T-helper 1 cell treated with Interleukin-12 subunit alpha and Interleukin-12 subunit beta and Interleukin-4 antibody, amounts not matched to agents 30 μg/mL and 1 μg/mL, for 36 hours (primary cell): ENCODE data around the gene CELF2.

Experiments used
- H3K27ac Mint-ChIP-seq: one replicate; pipeline ENCODE4 v1.8.0; 2021; ENCODE audit warnings: mild to moderate bottlenecking, mixed read lengths
- H3K27me3 Mint-ChIP-seq: one replicate; pipeline ENCODE4 v1.8.0; 2021; ENCODE audit warnings: low read depth, mixed read lengths
- H3K36me3 Mint-ChIP-seq: one replicate; pipeline ENCODE4 v1.8.0; 2021; ENCODE audit warnings: low read depth, mixed read lengths
- H3K4me1 Mint-ChIP-seq: one replicate; pipeline ENCODE4 v1.8.0; 2021; ENCODE audit warnings: low read depth, mixed read lengths
- H3K4me3 Mint-ChIP-seq: one replicate; pipeline ENCODE4 v1.8.0; 2021; ENCODE audit warnings: mild to moderate bottlenecking, moderate library complexity, mixed read lengths
- H3K9me3 Mint-ChIP-seq: one replicate; pipeline ENCODE4 v1.8.0; 2021; ENCODE audit warnings: mixed read lengths

CELF2 gene

DNA sequence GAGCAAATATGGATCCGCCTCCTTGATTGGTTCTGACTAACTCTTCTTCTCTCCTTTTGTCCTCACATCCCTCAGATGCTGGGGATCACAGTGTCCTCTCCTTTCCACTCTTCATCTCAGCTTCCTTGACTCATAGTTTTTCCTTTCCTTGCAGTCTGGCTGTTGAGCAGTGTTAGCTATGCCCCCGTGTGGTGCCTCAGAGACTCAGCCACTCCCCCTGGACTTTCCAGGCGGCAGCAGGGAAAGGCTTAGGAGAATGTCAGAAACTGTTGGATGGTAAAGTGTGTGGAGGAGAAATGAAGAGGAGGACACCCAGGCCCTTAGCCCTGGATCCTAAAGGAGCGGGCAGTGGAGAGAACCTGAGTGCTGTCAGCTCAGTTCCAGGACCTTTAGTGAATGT is 267.5 kb downstream of the CELF2 start:
- Mint-ChIP-seq H3K9me3 (no peaks in the 10 kb centered on the region), H3K27me3 (no peaks in the 10 kb centered on the region), H3K36me3 (peaks cover 45% of the 10 kb centered on the region), H3K27ac (no peak overlapping the region), H3K4me3 (no peak overlapping the region), H3K4me1 (peaks cover 11% of the 10 kb centered on the region)

- H3K27ac Mint-ChIP-seq = no peak overlapping the region
- H3K36me3 Mint-ChIP-seq = peaks cover 37% of the 10 kb centered on the region
- H3K9me3 Mint-ChIP-seq = no peaks in the 10 kb centered on the region
- H3K4me1 Mint-ChIP-seq = peaks cover 14% of the 10 kb centered on the region
- H3K4me3 Mint-ChIP-seq = no peak overlapping the region
- no peaks in the 10 kb centered on the region for H3K27me3 Mint-ChIP-seq
Observed at GRCh38 chr10:11286261-11286852, 268.7 kb downstream of the CELF2 start.

DNA sequence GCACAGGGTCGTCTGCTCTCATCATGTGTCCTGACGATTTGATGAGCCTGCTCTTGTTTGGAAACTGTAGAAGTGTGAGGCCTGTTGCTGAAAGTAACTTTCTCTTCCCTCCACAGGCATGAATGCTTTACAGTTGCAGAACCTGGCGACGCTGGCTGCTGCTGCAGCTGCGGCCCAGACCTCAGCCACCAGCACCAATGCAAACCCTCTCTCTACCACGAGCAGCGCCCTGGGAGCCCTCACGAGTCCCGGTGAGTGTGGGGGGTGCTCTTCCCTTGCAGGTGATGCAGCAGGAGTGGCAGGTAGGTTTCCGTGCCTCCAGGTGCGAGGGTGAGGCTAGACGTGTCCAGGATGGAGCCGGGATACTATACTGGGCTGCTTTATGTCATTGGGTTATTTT is 270.6 kb downstream of the CELF2 start:
- no peak overlapping the region for H3K27ac Mint-ChIP-seq
- no peaks in the 10 kb centered on the region for H3K9me3 Mint-ChIP-seq
- no peaks in the 10 kb centered on the region for H3K27me3 Mint-ChIP-seq
- H3K4me1 Mint-ChIP-seq = peaks cover 21% of the 10 kb centered on the region
- peaks cover 47% of the 10 kb centered on the region for H3K36me3 Mint-ChIP-seq
- no peak overlapping the region for H3K4me3 Mint-ChIP-seq

DNA sequence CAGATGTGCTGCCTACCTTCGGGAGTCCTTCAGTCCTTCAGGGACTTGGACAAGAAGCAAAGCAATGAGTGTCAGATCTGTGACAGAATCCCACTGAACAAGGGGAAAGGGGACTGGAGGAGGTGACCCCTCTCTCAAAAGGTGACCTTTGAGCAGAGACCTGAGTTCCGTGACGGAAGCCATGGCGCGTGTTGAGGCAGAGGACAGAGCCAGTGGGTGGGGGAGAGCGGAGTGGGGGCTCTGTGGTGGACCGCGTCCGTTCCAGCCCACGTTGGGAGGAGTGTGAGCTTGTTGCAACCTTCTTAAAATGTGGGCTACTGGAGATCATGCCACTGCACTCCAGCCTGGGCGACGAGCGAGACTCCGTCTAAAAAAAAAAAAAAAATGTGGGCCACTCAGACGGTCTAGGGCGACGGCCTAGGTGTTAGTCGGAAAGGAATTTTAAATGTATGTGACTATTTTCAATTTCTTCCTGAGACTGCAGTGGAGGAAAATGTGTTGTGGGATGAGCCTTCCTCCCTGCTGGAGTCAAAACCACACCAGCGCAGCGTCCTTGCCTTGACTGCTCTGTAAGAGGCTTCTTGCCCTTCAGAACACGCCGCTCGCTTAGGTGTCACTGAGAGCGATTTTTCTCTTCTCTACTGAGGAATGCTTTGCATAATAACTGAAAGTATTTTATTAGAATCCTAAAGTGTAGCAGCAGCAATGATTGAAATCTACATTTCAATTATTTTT is 272.7 kb downstream of the CELF2 start:
- Mint-ChIP-seq H3K36me3 (peaks cover 63% of the 10 kb centered on the region), H3K27me3 (no peaks in the 10 kb centered on the region), H3K27ac (no peak overlapping the region), H3K9me3 (no peaks in the 10 kb centered on the region), H3K4me3 (no peak overlapping the region), H3K4me1 (peaks cover 21% of the 10 kb centered on the region)

DNA sequence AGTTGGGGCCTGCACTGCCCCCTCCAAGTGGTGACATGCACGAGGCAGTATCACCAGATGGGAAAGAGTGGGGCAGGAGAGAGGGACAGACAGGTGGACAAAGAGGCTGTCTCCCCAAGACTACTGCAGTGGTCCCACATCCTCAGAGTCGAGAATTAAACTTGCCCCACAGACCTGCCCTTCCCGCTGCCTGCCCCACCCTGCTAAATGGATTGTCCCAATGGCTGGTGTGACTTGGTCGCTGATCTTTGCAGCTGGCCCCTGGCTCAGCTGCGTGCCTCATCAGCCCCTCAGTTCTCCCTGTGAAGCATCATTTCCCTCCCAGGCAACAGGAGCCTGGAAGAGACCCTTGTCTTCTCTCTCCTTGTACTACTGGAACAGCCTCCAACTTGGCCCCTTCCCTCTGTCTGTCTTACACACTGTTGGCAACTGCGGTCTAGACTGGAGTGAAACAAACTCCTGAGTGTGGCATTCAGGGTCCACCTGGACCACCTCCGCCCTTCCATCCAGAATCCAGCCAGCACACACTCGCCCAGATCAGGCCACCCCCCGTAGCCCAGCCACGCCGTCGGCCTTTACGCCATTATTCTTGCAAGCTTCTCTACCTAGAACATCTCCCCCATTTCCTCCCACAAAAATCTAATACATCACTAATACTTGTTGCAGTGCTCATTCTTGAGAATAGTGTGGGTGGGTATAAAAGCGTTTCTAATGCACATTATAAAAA is 275.1 kb downstream of the CELF2 start:
- Mint-ChIP-seq H3K27me3 (no peaks in the 10 kb centered on the region), H3K36me3 (peaks cover 71% of the 10 kb centered on the region), H3K4me1 (peaks cover 22% of the 10 kb centered on the region), H3K9me3 (no peaks in the 10 kb centered on the region), H3K27ac (no peak overlapping the region), H3K4me3 (no peak overlapping the region)

DNA sequence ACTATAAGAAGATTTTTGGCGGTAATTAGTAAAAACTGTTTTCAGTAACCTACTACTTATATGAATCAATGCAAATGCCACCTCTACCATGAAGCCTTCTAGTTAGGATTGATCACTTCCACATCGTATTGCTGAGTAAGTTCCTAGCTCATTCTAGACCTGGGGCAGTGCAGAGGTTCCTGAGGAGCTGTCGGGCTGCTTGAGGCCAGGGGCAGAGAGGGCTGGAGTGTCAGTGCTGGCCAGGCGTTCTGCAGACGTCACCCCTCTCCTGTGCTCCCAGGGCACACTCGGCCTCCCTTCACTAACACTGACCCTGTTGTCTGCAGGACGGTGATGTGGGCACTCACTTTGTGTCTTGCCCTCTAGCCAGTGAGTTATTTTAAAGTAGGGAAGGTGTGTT is 275.7 kb downstream of the CELF2 start:
- no peaks in the 10 kb centered on the region for H3K27me3 Mint-ChIP-seq
- no peak overlapping the region for H3K4me3 Mint-ChIP-seq
- peaks cover 76% of the 10 kb centered on the region for H3K36me3 Mint-ChIP-seq
- H3K4me1 Mint-ChIP-seq = peaks cover 20% of the 10 kb centered on the region
- no peak overlapping the region for H3K27ac Mint-ChIP-seq
- H3K9me3 Mint-ChIP-seq = no peaks in the 10 kb centered on the region

DNA sequence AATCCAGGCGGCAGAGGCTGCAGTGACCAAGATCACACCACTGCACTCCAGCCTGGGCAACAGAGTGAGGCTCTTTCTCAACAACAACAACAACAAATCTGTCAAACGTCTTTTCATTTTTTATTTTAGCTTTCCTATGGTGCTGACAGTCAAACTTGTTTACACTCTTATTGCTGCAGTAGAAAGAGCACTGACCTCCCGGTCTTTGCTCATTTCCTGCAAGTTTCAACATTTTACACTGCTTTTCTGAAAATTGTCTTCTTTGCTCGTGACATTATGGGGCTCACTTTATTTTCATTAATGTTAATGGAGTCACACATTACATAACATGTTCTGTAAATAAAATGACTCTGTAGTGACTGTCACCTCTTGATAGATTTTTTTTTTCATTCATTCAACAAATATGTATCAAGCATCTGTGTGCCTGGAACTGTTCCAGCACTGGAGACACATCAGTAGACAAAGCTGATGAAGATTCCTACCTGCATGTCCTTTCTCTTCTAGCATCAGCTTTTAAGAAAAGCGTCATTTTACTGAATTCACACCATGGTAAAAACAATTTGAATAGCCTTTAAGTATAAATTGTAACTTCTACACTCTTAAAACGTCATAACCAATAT is 277.3 kb downstream of the CELF2 start:
- Mint-ChIP-seq H3K9me3 (no peaks in the 10 kb centered on the region), H3K27me3 (no peaks in the 10 kb centered on the region), H3K4me1 (peaks cover 18% of the 10 kb centered on the region), H3K27ac (no peak overlapping the region), H3K4me3 (no peak overlapping the region), H3K36me3 (peaks cover 73% of the 10 kb centered on the region)

DNA sequence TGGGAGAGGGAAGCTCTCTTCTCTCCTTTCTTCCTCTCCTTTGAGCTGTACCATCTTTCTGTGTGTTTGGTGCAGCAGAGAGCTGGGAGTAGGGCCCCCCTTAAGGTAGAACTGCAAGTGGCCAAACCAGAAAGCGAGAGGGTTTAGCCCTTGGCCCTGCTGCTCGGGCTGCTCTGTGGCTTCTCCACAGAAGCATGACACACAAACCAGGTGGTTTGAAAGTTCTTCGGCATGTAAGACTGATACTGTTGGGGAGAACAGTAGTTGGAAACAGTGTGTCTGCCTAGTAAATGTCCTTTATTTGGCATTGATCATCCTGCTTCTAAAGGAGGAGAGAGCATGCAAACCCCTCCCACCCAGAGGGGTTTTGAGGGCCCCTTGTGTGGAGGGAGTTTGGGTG is 277.8 kb downstream of the CELF2 start:
- Mint-ChIP-seq H3K9me3 (no peaks in the 10 kb centered on the region), H3K27ac (no peak overlapping the region), H3K4me3 (no peak overlapping the region), H3K4me1 (peaks cover 15% of the 10 kb centered on the region), H3K27me3 (no peaks in the 10 kb centered on the region), H3K36me3 (peaks cover 74% of the 10 kb centered on the region)

GRCh38 chr10:11297136-11297535 is 279.5 kb downstream of the CELF2 start:
- no peak overlapping the region for H3K4me3 Mint-ChIP-seq
- H3K27ac Mint-ChIP-seq = peak overlapping the region; percentile 41
- peaks cover 13% of the 10 kb centered on the region for H3K4me1 Mint-ChIP-seq
- H3K36me3 Mint-ChIP-seq = peaks cover 75% of the 10 kb centered on the region
- no peaks in the 10 kb centered on the region for H3K27me3 Mint-ChIP-seq
- H3K9me3 Mint-ChIP-seq = no peaks in the 10 kb centered on the region

GRCh38 chr10:11298116-11298515 is 280.4 kb downstream of the CELF2 start:
- Mint-ChIP-seq H3K27ac (no peak overlapping the region), H3K4me1 (peaks cover 9% of the 10 kb centered on the region), H3K36me3 (peaks cover 79% of the 10 kb centered on the region)

DNA sequence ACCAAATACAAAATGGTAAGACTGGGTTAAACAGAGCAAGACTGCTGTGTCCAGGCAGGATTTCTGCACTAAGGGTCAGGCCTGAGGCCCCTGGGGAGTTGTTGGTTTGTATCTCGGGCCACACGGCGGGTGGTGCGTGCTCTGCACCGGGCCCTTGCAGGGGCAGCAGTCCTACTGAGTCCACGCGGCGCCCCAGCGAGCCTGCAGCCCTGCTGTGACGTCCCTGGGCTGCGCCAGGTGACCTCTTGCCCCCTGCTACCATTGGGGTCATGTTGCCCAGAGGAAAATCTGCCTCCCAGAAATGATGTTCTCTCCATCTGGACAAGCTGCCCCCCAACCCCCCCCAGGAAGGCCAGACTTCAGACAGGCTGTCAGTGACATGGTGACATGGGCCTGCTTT is 281.5 kb downstream of the CELF2 start:
- Mint-ChIP-seq H3K4me3 (no peak overlapping the region), H3K36me3 (peaks cover 81% of the 10 kb centered on the region), H3K27me3 (no peaks in the 10 kb centered on the region), H3K27ac (peak overlapping the region; percentile 2), H3K4me1 (peaks cover 8% of the 10 kb centered on the region), H3K9me3 (no peaks in the 10 kb centered on the region)

More at GRCh38 chr10:11298116-11298515, 280.4 kb downstream of the CELF2 start:
- no peak overlapping the region for H3K4me3 Mint-ChIP-seq
- no peaks in the 10 kb centered on the region for H3K9me3 Mint-ChIP-seq
- H3K27me3 Mint-ChIP-seq = no peaks in the 10 kb centered on the region

DNA sequence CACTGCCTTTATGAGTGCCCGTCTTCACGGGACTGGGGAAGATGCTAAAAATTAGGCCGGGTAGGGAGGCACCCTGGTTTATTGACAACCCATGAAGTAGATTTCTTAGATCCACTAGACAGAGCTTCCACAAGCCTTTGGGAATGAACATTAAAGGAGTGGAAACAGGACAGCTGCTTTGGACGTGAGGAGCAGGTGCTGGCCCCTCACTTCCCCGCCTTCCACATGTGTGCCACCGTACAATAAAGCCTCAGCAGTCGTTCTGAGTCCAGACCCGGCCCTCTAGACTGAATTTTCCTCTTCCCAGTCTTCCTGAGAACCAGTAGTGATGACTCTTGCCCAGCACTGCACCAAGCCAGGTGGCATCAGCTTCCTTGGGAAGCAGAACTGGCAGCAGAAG is 282.4 kb downstream of the CELF2 start:
- Mint-ChIP-seq H3K4me3 (no peak overlapping the region), H3K4me1 (peaks cover 8% of the 10 kb centered on the region), H3K27me3 (no peaks in the 10 kb centered on the region), H3K9me3 (no peaks in the 10 kb centered on the region), H3K36me3 (peaks cover 81% of the 10 kb centered on the region), H3K27ac (no peak overlapping the region)

- H3K4me1 Mint-ChIP-seq = peaks cover 8% of the 10 kb centered on the region
- no peak overlapping the region for H3K27ac Mint-ChIP-seq
- peaks cover 80% of the 10 kb centered on the region for H3K36me3 Mint-ChIP-seq
- H3K27me3 Mint-ChIP-seq = no peaks in the 10 kb centered on the region
- no peak overlapping the region for H3K4me3 Mint-ChIP-seq
- no peaks in the 10 kb centered on the region for H3K9me3 Mint-ChIP-seq
Observed at GRCh38 chr10:11300563-11300962, 282.9 kb downstream of the CELF2 start.

DNA sequence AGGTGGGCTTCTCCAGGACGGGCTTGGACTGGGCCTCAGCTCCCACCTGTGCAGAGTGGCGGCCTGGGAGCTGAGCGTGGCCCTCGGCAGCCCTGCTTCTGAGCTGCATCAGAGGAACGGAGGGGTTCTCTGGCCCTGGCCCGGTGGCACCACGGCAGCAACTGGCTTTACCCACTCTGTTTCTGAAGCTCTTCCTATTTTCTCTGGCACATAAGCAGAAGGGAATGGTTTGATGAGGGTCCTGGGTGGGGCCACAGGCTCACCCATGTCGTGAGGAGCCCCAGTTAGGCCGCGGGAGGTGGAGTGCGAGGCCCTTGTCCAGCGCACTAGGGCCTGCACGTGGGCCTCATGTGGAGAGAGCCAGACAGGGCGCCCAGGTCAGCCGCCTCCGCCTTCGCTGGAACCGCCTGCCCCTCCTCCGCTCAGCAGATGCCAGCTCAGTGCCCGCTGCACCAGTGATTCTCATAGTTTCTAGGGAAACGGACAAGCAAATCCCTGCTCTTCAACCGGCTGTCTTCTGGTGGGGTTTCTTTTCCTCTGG is 284.0 kb downstream of the CELF2 start:
- no peak overlapping the region for H3K27ac Mint-ChIP-seq
- H3K9me3 Mint-ChIP-seq = no peaks in the 10 kb centered on the region
- H3K27me3 Mint-ChIP-seq = no peaks in the 10 kb centered on the region
- H3K36me3 Mint-ChIP-seq = peaks cover 80% of the 10 kb centered on the region
- peaks cover 5% of the 10 kb centered on the region for H3K4me1 Mint-ChIP-seq
- no peak overlapping the region for H3K4me3 Mint-ChIP-seq
